ENCODE results near the gene RPAP3.

The RPAP3 gene

DNA sequence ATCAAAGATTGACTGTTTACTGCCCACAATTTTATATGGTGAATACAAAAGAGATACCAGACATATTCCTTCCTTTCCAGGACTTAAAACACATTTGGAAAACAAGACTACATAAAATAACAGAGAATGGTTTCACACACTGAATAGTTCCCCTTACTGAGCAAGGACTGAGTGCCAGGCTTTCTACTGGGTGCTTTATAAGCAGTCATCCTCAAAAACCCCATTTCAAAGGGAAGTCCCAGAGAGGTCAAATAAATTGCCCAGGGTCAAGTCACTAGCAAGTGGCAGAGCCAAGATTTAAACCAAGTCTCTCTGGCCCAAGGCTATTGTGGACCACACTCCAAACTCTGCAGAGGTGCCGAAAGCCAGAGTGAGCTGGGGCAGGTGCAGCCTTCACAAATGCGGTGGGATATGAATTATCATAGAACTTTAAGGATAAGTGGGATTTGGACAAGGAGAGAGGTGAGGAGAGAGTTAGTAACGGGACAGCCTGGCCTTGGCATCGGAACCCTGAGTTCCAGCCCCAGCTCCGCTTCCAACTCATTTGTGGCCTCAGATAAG lies 9.1 kb upstream of the RPAP3 start:
- H3K9ac ChIP-seq = no peak overlapping the region
- no peaks in the 10 kb centered on the region for H3K79me2 ChIP-seq
- peak overlapping the region; percentile 57 for H3K4me2 ChIP-seq (ENCODE audit: low read length)
- no peaks in the 10 kb centered on the region for H3K36me3 ChIP-seq (ENCODE audit: control insufficient read depth, insufficient read depth, low read length)
- peaks cover 25% of the 10 kb centered on the region for H3K4me1 ChIP-seq
- TF ChIP-seq, protein P1, sequence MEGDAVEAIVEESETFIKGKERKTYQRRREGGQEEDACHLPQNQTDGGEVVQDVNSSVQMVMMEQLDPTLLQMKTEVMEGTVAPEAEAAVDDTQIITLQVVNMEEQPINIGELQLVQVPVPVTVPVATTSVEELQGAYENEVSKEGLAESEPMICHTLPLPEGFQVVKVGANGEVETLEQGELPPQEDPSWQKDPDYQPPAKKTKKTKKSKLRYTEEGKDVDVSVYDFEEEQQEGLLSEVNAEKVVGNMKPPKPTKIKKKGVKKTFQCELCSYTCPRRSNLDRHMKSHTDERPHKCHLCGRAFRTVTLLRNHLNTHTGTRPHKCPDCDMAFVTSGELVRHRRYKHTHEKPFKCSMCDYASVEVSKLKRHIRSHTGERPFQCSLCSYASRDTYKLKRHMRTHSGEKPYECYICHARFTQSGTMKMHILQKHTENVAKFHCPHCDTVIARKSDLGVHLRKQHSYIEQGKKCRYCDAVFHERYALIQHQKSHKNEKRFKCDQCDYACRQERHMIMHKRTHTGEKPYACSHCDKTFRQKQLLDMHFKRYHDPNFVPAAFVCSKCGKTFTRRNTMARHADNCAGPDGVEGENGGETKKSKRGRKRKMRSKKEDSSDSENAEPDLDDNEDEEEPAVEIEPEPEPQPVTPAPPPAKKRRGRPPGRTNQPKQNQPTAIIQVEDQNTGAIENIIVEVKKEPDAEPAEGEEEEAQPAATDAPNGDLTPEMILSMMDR (IDR thresholded peaks at IDR 0.05) = no peak
- no peak overlapping the region for H3K4me3 ChIP-seq (ENCODE audit: low read depth, low read length)
- peak overlapping the region; percentile 87 for H2AFZ ChIP-seq
- H3K27ac ChIP-seq = peak overlapping the region; percentile 64
- H3K27me3 ChIP-seq (ENCODE audit: control insufficient read depth, insufficient read depth, low read length) = no peaks in the 10 kb centered on the region
- no peaks in the 10 kb centered on the region for H3K9me3 ChIP-seq (ENCODE audit: control insufficient read depth, low read length)

- Histone ChIP-seq H3K4me1 (peaks cover 14% of the 10 kb centered on the region), H3K79me2 (no peaks in the 10 kb centered on the region), H3K36me3 (ENCODE audit: control insufficient read depth, insufficient read depth, low read length) (no peaks in the 10 kb centered on the region)
Measured at GRCh38 chr12:47712171-47712570, 6.3 kb upstream of the RPAP3 start.

DNA sequence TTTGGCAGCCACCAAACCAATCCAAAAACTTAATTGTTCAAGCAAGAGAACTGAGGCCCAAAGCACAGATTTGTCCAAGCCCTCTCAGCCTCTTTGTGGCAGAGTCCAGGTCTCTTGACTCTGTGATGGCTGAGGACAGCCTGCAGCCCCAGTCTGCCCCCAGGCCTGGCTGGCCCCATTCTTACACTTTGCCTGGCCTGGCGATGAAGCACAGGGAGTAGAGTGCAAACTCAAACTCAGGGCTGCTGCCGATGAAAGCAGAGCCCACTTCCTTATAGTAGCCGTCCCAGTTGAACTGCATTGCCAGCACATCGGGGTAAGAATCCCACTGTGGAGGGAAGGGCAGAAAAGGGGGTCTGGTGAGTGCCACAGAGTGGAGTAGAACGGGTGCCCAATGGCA lies 5.6 kb upstream of the RPAP3 start:
- H3K4me1 ChIP-seq = peaks cover 13% of the 10 kb centered on the region
- TF ChIP-seq, protein P1 (IDR thresholded peaks at IDR 0.05) = no peak
- H3K4me3 ChIP-seq (ENCODE audit: low read depth, low read length) = no peak overlapping the region
- no peak overlapping the region for H3K9ac ChIP-seq
- no peaks in the 10 kb centered on the region for H3K79me2 ChIP-seq
- H3K4me2 ChIP-seq (ENCODE audit: low read length) = no peak overlapping the region
- H3K27me3 ChIP-seq (ENCODE audit: control insufficient read depth, insufficient read depth, low read length) = no peaks in the 10 kb centered on the region
- H2AFZ ChIP-seq = no peak overlapping the region
- no peaks in the 10 kb centered on the region for H3K9me3 ChIP-seq (ENCODE audit: control insufficient read depth, low read length)
- no peak overlapping the region for H3K27ac ChIP-seq
- H3K36me3 ChIP-seq (ENCODE audit: control insufficient read depth, insufficient read depth, low read length) = no peaks in the 10 kb centered on the region

More at GRCh38 chr12:47712171-47712570, 6.3 kb upstream of the RPAP3 start:
- H3K9ac ChIP-seq = no peak overlapping the region
- no peaks in the 10 kb centered on the region for H3K9me3 ChIP-seq (ENCODE audit: control insufficient read depth, low read length)
- TF ChIP-seq, protein P1 (IDR thresholded peaks at IDR 0.05) = no peak
- no peak overlapping the region for H3K4me2 ChIP-seq (ENCODE audit: low read length)
- H3K27me3 ChIP-seq (ENCODE audit: control insufficient read depth, insufficient read depth, low read length) = no peaks in the 10 kb centered on the region
- H3K27ac ChIP-seq = no peak overlapping the region
- H3K4me3 ChIP-seq (ENCODE audit: low read depth, low read length) = no peak overlapping the region
- H2AFZ ChIP-seq = no peak overlapping the region

DNA sequence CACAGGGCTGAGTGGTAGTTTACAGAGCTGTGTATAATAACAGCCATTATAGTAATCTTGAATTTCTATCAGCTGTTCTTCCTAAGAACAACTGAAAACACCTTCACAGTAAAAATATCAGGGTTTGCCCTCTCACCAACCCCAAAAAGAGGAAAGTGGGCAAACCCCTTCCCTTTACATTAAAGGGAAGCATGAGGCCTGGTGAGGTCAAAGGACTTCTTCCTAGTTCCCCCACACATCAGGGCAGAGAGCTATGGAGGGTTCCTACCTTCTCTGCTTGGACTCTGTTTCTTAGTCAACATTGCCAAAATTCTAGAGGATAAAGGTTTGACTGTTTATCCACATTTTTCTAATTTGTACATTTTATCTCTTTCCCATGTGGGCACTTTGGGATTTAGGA lies 4.4 kb upstream of the RPAP3 start:
- no peaks in the 10 kb centered on the region for H3K27me3 ChIP-seq (ENCODE audit: control insufficient read depth, insufficient read depth, low read length)
- H3K79me2 ChIP-seq = peaks cover 5% of the 10 kb centered on the region
- TF ChIP-seq, protein P1 (IDR thresholded peaks at IDR 0.05) = no peak
- peaks cover 7% of the 10 kb centered on the region for H3K4me1 ChIP-seq
- no peak overlapping the region for H2AFZ ChIP-seq
- no peak overlapping the region for H3K9ac ChIP-seq
- no peaks in the 10 kb centered on the region for H3K9me3 ChIP-seq (ENCODE audit: control insufficient read depth, low read length)
- no peaks in the 10 kb centered on the region for H3K36me3 ChIP-seq (ENCODE audit: control insufficient read depth, insufficient read depth, low read length)
- H3K4me3 ChIP-seq (ENCODE audit: low read depth, low read length) = no peak overlapping the region
- no peak overlapping the region for H3K27ac ChIP-seq
- no peak overlapping the region for H3K4me2 ChIP-seq (ENCODE audit: low read length)

GRCh38 chr12:47709671-47710070 lies 3.8 kb upstream of the RPAP3 start:
- H3K27me3 ChIP-seq (ENCODE audit: control insufficient read depth, insufficient read depth, low read length) = no peaks in the 10 kb centered on the region
- H2AFZ ChIP-seq = no peak overlapping the region
- peaks cover 11% of the 10 kb centered on the region for H3K79me2 ChIP-seq
- no peaks in the 10 kb centered on the region for H3K9me3 ChIP-seq (ENCODE audit: control insufficient read depth, low read length)
- TF ChIP-seq, protein P1 (IDR thresholded peaks at IDR 0.05) = no peak
- H3K4me2 ChIP-seq (ENCODE audit: low read length) = no peak overlapping the region
- no peak overlapping the region for H3K4me3 ChIP-seq (ENCODE audit: low read depth, low read length)
- H3K4me1 ChIP-seq = peaks cover 2% of the 10 kb centered on the region
- no peak overlapping the region for H3K27ac ChIP-seq
- no peaks in the 10 kb centered on the region for H3K36me3 ChIP-seq (ENCODE audit: control insufficient read depth, insufficient read depth, low read length)
- H3K9ac ChIP-seq = no peak overlapping the region
